Hepatocyte (in vitro differentiated cells): Measurements from ENCODE around the gene S100A5.

Experiments
- CTCF ChIP-seq: fragments of 200-600 bp; sonication (generic); IDR thresholded peaks from 2 replicates; pipeline ENCODE4 v1.5.1; 2016; ENCODE audit warnings: antibody characterized with exemption, mild to moderate bottlenecking; ENCODE audit not compliant: poor library complexity
- EZH2 ChIP-seq: fragments of 200-600 bp; sonication (generic); IDR thresholded peaks from 2 replicates; pipeline ENCODE4 v1.6.1; 2016; ENCODE audit warnings: antibody characterized with exemption, mild to moderate bottlenecking, borderline replicate concordance

- TF ChIP-seq CTCF (no peak), EZH2 (no peak)
These were observed 27.1 kb downstream of the S100A5 start for GRCh38 chr1:153513666-153514065.
